Ectodermal cell (in vitro differentiated cells): ENCODE results near the gene UBE4B.
"Not testable (repeated sequence)": the region's sequence is repeated elsewhere in the genome, so short reads cannot be mapped to it uniquely, and the experiment has no call there.

Experiments
- H3K27ac ChIP-seq: 2 replicates; pipeline ENCODE4 v1.7.0; 2013; ENCODE audit warnings: mild to moderate bottlenecking, low read depth, low read length; ENCODE audit not compliant: insufficient read depth, poor library complexity, severe bottlenecking
- H3K27me3 ChIP-seq: 2 replicates; pipeline ENCODE4 v1.7.0; 2013; ENCODE audit warnings: mild to moderate bottlenecking, low read length; ENCODE audit not compliant: insufficient read depth, control insufficient read depth, poor library complexity, severe bottlenecking
- H3K36me3 ChIP-seq: one replicate; pipeline ENCODE4 v1.7.0; 2013; ENCODE audit warnings: low read length; ENCODE audit not compliant: control insufficient read depth, insufficient read depth
- H3K4me1 ChIP-seq: one replicate; pipeline ENCODE4 v1.7.0; 2013; ENCODE audit warnings: low read length; ENCODE audit not compliant: control insufficient read depth, insufficient read depth
- H3K4me3 ChIP-seq: 2 replicates; pipeline ENCODE4 v1.7.0; 2013; ENCODE audit warnings: low read depth, low read length, control low read depth; ENCODE audit not compliant: insufficient read depth
- H3K9me3 ChIP-seq: 2 replicates; pipeline ENCODE4 v1.7.0; 2013; ENCODE audit warnings: mild to moderate bottlenecking, low read length, moderate library complexity; ENCODE audit not compliant: control insufficient read depth
- WGBS, 2 experiments: methylation state at CpG; one replicate each; pipeline ENCODE4 v1.1.7; 2013; ENCODE audit warnings: missing lambda C conversion rate in 2 of 2; 5-methylcytosine and 5-hydroxymethylcytosine counted together

Gene UBE4B

DNA sequence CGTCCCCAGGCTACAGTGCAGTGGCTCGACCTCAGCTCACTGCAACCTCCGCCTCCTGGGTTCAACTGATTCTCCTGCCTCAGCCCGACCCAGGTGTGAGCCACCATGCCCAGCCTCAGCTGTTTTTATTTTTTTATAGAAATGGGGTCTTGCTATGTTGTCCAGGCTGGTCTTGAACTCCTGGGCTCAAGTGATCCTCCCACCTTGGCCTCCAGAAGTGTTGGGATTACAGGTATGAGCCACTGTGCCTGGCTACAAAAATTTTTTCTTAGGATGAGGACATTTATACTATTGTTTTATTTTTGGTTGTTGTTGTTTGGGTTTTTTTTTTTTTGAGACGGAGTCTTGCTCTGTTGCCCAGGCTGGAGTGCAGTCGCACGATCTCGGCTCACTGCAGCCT lies 27.5 kb upstream of the UBE4B start:
- H3K27me3 ChIP-seq, H3K9me3 ChIP-seq, H3K36me3 ChIP-seq, H3K4me3 ChIP-seq, H3K4me1 ChIP-seq, H3K27ac ChIP-seq: not testable (repeated sequence)
- 90 to 92% methylated on average over 8 of the region's 8 CpGs for WGBS, 2 experiments

- no peak overlapping the region for H3K4me3 ChIP-seq
- no peaks in the 10 kb centered on the region for H3K4me1 ChIP-seq
- H3K36me3 ChIP-seq = no peaks in the 10 kb centered on the region
- WGBS, 2 experiments = 90 to 92% methylated on average over 4 of the region's 4 CpGs
- no peak overlapping the region for H3K27ac ChIP-seq
- no peaks in the 10 kb centered on the region for H3K9me3 ChIP-seq
- H3K27me3 ChIP-seq = no peaks in the 10 kb centered on the region
These were observed 25.6 kb upstream of the UBE4B start for GRCh38 chr1:10007169-10007568.

DNA sequence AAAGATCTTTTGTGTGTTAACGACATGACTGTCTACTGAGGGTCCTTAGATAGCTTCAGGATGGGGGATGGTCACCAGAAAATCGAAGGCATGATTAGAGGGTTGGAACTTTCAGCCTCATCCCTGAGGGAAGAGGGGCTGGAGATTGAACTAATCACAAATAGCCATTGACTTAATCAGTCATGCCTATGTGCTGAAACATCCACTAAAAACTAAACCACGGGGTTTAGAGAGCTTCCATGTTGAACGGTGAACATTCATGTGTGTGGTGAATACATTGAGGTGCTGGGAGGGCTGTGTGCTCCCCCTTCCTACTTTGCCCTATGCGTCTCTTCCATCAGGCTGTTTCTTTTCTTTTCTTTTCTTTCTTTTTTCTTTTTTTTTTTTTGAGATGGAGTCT lies 18.7 kb upstream of the UBE4B start:
- H3K36me3 ChIP-seq = no peaks in the 10 kb centered on the region
- WGBS, 2 experiments = 83 to 90% methylated on average over 4 to 5 of the region's 5 CpGs
- no peaks in the 10 kb centered on the region for H3K27me3 ChIP-seq
- H3K27ac ChIP-seq = no peak overlapping the region
- no peaks in the 10 kb centered on the region for H3K4me1 ChIP-seq
- no peak overlapping the region for H3K4me3 ChIP-seq
- H3K9me3 ChIP-seq = no peaks in the 10 kb centered on the region

- no peaks in the 10 kb centered on the region for H3K27me3 ChIP-seq
- no peaks in the 10 kb centered on the region for H3K36me3 ChIP-seq
- H3K4me3 ChIP-seq = no peak overlapping the region
- no peak overlapping the region for H3K27ac ChIP-seq
- no peaks in the 10 kb centered on the region for H3K4me1 ChIP-seq
- H3K9me3 ChIP-seq = no peaks in the 10 kb centered on the region
These were observed 13.2 kb upstream of the UBE4B start for GRCh38 chr1:10019561-10019960.

GRCh38 chr1:10020086-10020485 lies 12.7 kb upstream of the UBE4B start:
- Histone ChIP-seq H3K27ac (no peak overlapping the region), H3K4me3 (no peak overlapping the region)
- WGBS, 2 experiments = 91 to 92% methylated on average over 3 of the region's 3 CpGs

GRCh38 chr1:10020678-10021077 lies 12.1 kb upstream of the UBE4B start:
- not testable (repeated sequence) for H3K36me3 ChIP-seq, H3K9me3 ChIP-seq, H3K4me1 ChIP-seq, H3K27ac ChIP-seq, H3K4me3 ChIP-seq, H3K27me3 ChIP-seq
- 85 to 90% methylated on average over 2 of the region's 2 CpGs for WGBS, 2 experiments

More at GRCh38 chr1:10020086-10020485, 12.7 kb upstream of the UBE4B start:
- Histone ChIP-seq H3K36me3 (no peaks in the 10 kb centered on the region), H3K9me3 (no peaks in the 10 kb centered on the region), H3K27me3 (no peaks in the 10 kb centered on the region), H3K4me1 (no peaks in the 10 kb centered on the region)

GRCh38 chr1:10021992-10022391 lies 10.8 kb upstream of the UBE4B start:
- not testable (repeated sequence) for H3K9me3 ChIP-seq, H3K27ac ChIP-seq, H3K27me3 ChIP-seq, H3K4me3 ChIP-seq, H3K4me1 ChIP-seq, H3K36me3 ChIP-seq
- WGBS, 2 experiments = 100% methylated on average over 1 to 2 of the region's 4 CpGs

DNA sequence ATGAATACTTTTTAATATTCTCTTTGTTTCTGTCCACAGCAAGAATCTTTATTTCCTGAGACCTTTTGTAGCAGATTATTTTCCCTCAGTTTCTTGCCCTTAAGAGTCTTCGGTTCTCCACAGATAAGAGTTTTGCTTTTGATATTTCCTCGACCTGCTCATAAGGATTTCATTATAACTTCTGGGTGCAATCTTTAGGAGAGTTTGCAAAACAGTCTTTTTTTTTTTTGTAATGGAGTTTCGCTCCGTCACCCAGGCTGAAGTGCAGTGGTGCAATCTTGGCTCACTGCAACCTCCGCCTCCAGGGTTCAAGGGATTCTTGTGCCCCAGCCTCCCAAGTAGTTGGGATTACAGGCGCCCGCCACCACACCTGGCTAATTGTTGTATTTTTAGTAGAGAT lies 10.1 kb upstream of the UBE4B start:
- no peaks in the 10 kb centered on the region for H3K9me3 ChIP-seq

GRCh38 chr1:10025354-10025753 lies 7.4 kb upstream of the UBE4B start:
- WGBS, 2 experiments = 93 to 95% methylated on average over 1 to 2 of the region's 2 CpGs

More for the DNA sequence above, 10.1 kb upstream of the UBE4B start:
- H3K4me3 ChIP-seq = no peak overlapping the region
- no peaks in the 10 kb centered on the region for H3K4me1 ChIP-seq
- no peaks in the 10 kb centered on the region for H3K36me3 ChIP-seq
- no peak overlapping the region for H3K27ac ChIP-seq
- WGBS, 2 experiments = 89 to 98% methylated on average over 7 of the region's 7 CpGs
- no peaks in the 10 kb centered on the region for H3K27me3 ChIP-seq

DNA sequence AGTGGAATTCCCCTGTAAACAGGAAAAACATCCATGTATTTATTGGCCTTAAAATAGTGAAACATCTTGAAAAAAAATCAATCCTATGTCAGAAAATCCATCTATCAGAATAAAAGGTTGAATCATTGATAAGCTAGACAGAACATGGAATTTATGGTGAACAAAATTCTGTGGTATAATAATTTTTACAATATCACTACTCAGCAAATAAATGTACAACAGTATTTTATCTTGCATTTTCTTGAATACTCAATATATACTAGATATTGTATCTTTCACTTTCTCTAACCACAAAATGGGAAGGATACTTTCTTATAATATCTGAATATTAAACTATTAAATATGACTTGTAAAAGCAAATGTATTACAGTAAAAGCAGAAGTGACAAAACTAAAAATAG lies 5.7 kb upstream of the UBE4B start:
- no peaks in the 10 kb centered on the region for H3K36me3 ChIP-seq
- no peak overlapping the region for H3K4me3 ChIP-seq
- H3K9me3 ChIP-seq = no peaks in the 10 kb centered on the region
- H3K27ac ChIP-seq = no peak overlapping the region
- H3K4me1 ChIP-seq = no peaks in the 10 kb centered on the region
- no peaks in the 10 kb centered on the region for H3K27me3 ChIP-seq

More at GRCh38 chr1:10025354-10025753, 7.4 kb upstream of the UBE4B start:
- Histone ChIP-seq H3K27me3 (no peaks in the 10 kb centered on the region), H3K27ac (no peak overlapping the region), H3K36me3 (no peaks in the 10 kb centered on the region), H3K4me3 (no peak overlapping the region), H3K4me1 (no peaks in the 10 kb centered on the region), H3K9me3 (no peaks in the 10 kb centered on the region)

DNA sequence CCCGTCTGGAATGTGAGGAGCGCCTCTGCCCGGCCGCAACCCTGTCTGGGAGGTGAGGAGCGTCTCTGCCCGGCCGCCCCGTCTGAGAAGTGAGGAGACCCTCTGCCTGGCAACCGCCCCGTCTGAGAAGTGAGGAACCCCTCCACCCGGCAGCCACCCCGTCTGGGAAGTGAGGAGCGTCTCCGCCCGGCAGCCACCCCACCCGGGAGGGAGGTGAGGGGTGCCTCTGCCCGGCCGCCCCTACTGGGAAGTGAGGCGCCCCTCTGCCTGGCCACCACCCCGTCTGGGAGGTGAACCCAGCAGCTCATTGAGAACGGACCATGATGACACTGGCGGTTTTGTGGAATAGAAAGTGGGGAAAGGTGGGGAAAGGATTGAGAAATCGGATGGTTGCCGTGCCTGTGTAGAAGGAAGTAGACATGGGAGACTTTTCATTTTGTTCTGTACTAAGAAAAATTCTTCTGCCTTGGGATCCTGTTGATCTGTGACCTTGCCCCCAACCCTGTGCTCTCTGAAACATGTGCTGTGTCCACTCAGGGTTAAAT lies 3.7 kb upstream of the UBE4B start:
- H3K27ac ChIP-seq, H3K27me3 ChIP-seq, H3K4me3 ChIP-seq, H3K4me1 ChIP-seq, H3K9me3 ChIP-seq, H3K36me3 ChIP-seq: not testable (repeated sequence)
- 95 to 97% methylated on average over 24 of the region's 24 CpGs for WGBS, 2 experiments
